Panc1 (cell line): ENCODE measurements around the gene AMN1. TPM values are rescaled to one million over a fixed set of nuclear protein-coding genes. Genes with fewer than 3 reads are reported as not detected.
"Not testable (repeated sequence)": the region's sequence is repeated elsewhere in the genome, so short reads cannot be mapped to it uniquely, and the experiment has no call there.

Experiments
- ATAC-seq: fragments of 200-7000 bp; cut with Tn5 transposase; 2 replicates; pipeline ENCODE4 v1.9.1; 2020; ENCODE audit warnings: mild to moderate bottlenecking, moderate library complexity
- BruUV-seq: library from RNA; stranded (reverse); fragments of 400-500 nt; replicated peaks from 2 replicates; lab custom pipeline; 2021; lab: Mats Ljungman, UMichigan
- CTCF ChIA-PET: fragments of 300-600 bp; sonication (Branson Sonifier 250); formaldehyde crosslinking; loops from one replicate; lab custom pipeline; 2022; ENCODE audit warnings: antibody characterized with exemption; lab: Charles Lee
- POLR2A ChIA-PET: fragments of 300-600 bp; sonication (Branson Sonifier 250); formaldehyde crosslinking; loops from one replicate; lab custom pipeline; 2022; ENCODE audit warnings: antibody characterized with exemption; lab: Charles Lee
- DNase-seq: peaks from one replicate; pipeline ENCODE4 v3.0.0-alpha.2; 2010; ENCODE audit warnings: low read depth, low spot score
- H3K27ac ChIP-seq: 2 replicates; pipeline ENCODE4 v1.5.1; 2011; ENCODE audit warnings: mild to moderate bottlenecking, low read length, inconsistent platforms
- H3K27me3 ChIP-seq: fragments of 200-500 bp; sonication (Bioruptor generic); 2 replicates; pipeline ENCODE4 v1.6.0; 2014; ENCODE audit warnings: low read length, inconsistent platforms; ENCODE audit not compliant: control insufficient read depth, insufficient read depth
- H3K36me3 ChIP-seq: fragments of 200-500 bp; sonication (Bioruptor generic); 2 replicates; pipeline ENCODE4 v1.5.1; 2014; ENCODE audit warnings: inconsistent platforms, mild to moderate bottlenecking, low read length, moderate library complexity; ENCODE audit not compliant: control insufficient read depth, insufficient read depth
- H3K4me1 ChIP-seq: 2 replicates; pipeline ENCODE4 v1.5.1; 2011; ENCODE audit warnings: inconsistent platforms, mild to moderate bottlenecking, low read length, moderate library complexity; ENCODE audit not compliant: control insufficient read depth, insufficient read depth
- H3K4me3 ChIP-seq, 2 experiments: 2 replicates each; pipeline ENCODE4 v1.5.1; 2011 to 2012; ENCODE audit warnings: low read depth in 2 of 2, low read length in 2 of 2, mild to moderate bottlenecking in 2 of 2, inconsistent platforms in 1 of 2, moderate library complexity in 1 of 2
- H3K9me3 ChIP-seq: fragments of 200-500 bp; sonication (Bioruptor generic); 2 replicates; pipeline ENCODE4 v1.5.1; 2014; ENCODE audit warnings: low read depth, mild to moderate bottlenecking, inconsistent platforms, low read length, moderate library complexity; ENCODE audit not compliant: control insufficient read depth, insufficient read depth
- CTCF ChIP-seq: fragments of 450-650 bp; IDR thresholded peaks from 2 replicates; pipeline ENCODE4 v1.5.1; 2017; ENCODE audit warnings: mild to moderate bottlenecking
- POLR2AphosphoS5 ChIP-seq: IDR thresholded peaks from 2 replicates; pipeline ENCODE4 v1.6.1; 2012; ENCODE audit warnings: mild to moderate bottlenecking, low read depth, low read length, moderate library complexity
- REST ChIP-seq, 2 experiments: IDR thresholded peaks; 2 replicates each; pipeline ENCODE4 v1.6.1; 2011 to 2012; ENCODE audit warnings: low read depth in 2 of 2, control low read depth in 1 of 2, low read length in 1 of 2, mild to moderate bottlenecking in 1 of 2, moderate library complexity in 1 of 2; ENCODE audit not compliant: insufficient read depth in 1 of 2
- SIN3A ChIP-seq: IDR thresholded peaks from 2 replicates; pipeline ENCODE4 v1.6.1; 2012; ENCODE audit warnings: low read depth, mild to moderate bottlenecking, low read length, moderate library complexity, borderline replicate concordance; ENCODE audit not compliant: insufficient read depth
- TCF7L2 ChIP-seq: IDR thresholded peaks from 2 replicates; pipeline ENCODE4 v1.6.1; 2011; ENCODE audit warnings: mild to moderate bottlenecking, low read depth, low read length, inconsistent platforms
- in situ Hi-C: cut with HindIII; loops from 2 replicates; pipeline ENCODE4 v1.10.0; 2016; ENCODE audit warnings: low sequenced_read_pairs, low pct_unique_long_range_greater_than_20kb
- intact Hi-C: fragments of 100-400 bp; cut with micrococcal nuclease; formaldehyde crosslinking; loops from one replicate; pipeline ENCODE4 v1.10.0; 2022; ENCODE audit not compliant: unreplicated experiment
- total RNA-seq: library from RNA; stranded (reverse); gene quantifications from one replicate; pipeline ENCODE4 v1.2.1, GENCODE V29; 2021; ENCODE audit not compliant: unreplicated experiment

Gene AMN1
- total RNA-seq, 1 experiment from 2014 or later, result 16.4 TPM

GRCh38 chr12:31732926-31733548 lies 4.2 kb upstream of the AMN1 start:
- no peak overlapping the region for H3K4me3 ChIP-seq

GRCh38 chr12:31731203-31731602 lies 2.4 kb upstream of the AMN1 start:
- H3K27me3 ChIP-seq, ATAC-seq, intact Hi-C loops, H3K9me3 ChIP-seq, in situ Hi-C loops, DNase-seq, H3K36me3 ChIP-seq, BruUV-seq, H3K4me3 ChIP-seq: not testable (repeated sequence)
- H3K4me1 ChIP-seq, result peaks cover 12% of the 10 kb centered on the region
- peak overlapping the region; percentile 6; the same call in 1 of the 2 replicates for H3K27ac ChIP-seq
- ChIA-PET CTCF (interaction anchor here (1.2 kb wide), 1 partner anchor 329 kb away, joined by 4 read pairs; no protein-coding TSS in a partner anchor), POLR2A (interaction anchor here (0.6 kb wide), 1 partner anchor 527 kb away, joined by 3 read pairs; no protein-coding TSS in a partner anchor)

More at GRCh38 chr12:31732926-31733548, 4.2 kb upstream of the AMN1 start:
- no TSS peak for BruUV-seq
- Histone ChIP-seq H3K4me1 (peaks cover 12% of the 10 kb centered on the region), H3K27me3 (no peaks in the 10 kb centered on the region), H3K27ac (peak overlapping the region; percentile 83), H3K36me3 (no peaks in the 10 kb centered on the region; the same call in 1 of the 2 replicates), H3K9me3 (peaks cover 3% of the 10 kb centered on the region; the same call in 1 of the 2 replicates)
- peak; percentile 50 for ATAC-seq
- POLR2A ChIA-PET, result no interaction called here
- intact Hi-C loops, result no loop called here
- in situ Hi-C loops, result no loop called here
- CTCF ChIA-PET, result interaction anchor here (1.3 kb wide), 1 partner anchor 80 kb away, joined by 4 read pairs; no protein-coding TSS in a partner anchor
- peak; percentile 91 for DNase-seq
- TF ChIP-seq CTCF (no peak), SIN3A (no peak), TCF7L2 (0 out of 2 replicates have a peak, but pooled peaks have one; percentile 28), REST (IDR thresholded peaks at IDR 0.05; ENCODE audit: insufficient read depth in 1 of 2, low read depth in 2 of 2, low read length in 1 of 2) (no peak), POLR2AphosphoS5 (no peak)

- ChIA-PET CTCF (interaction anchor here (0.6 to 0.9 kb wide), 2 partner anchors 582 to 1810 kb away, joined by 3 read pairs; no protein-coding TSS in a partner anchor), POLR2A (no interaction called here)
- peaks cover 15% of the 10 kb centered on the region for H3K4me1 ChIP-seq
- no peaks in the 10 kb centered on the region for H3K27me3 ChIP-seq
- H3K36me3 ChIP-seq, result no peaks in the 10 kb centered on the region; the same call in 1 of the 2 replicates
- DNase-seq (no peak), ATAC-seq (no peak)
- in situ Hi-C loops, result no loop called here
- BruUV-seq, result TSS peak; percentile 94
- H3K4me3 ChIP-seq, result peak overlapping the region; percentile 78 to 88
- TF ChIP-seq POLR2AphosphoS5 (no peak), REST (IDR thresholded peaks at IDR 0.05; ENCODE audit: insufficient read depth in 1 of 2, low read depth in 2 of 2, low read length in 1 of 2) (no peak), SIN3A (no peak)
- H3K27ac ChIP-seq, result peak overlapping the region; percentile 95
- intact Hi-C loops, result no loop called here
- H3K9me3 ChIP-seq, result peaks cover 3% of the 10 kb centered on the region; the same call in 1 of the 2 replicates
These were observed 884 bp upstream of the AMN1 start for GRCh38 chr12:31729705-31730104.
